Fibroblast of lung (primary cell): ENCODE measurements around the gene KLHL2.

Experiments used
- EZH2 ChIP-seq: IDR thresholded peaks from 2 replicates; pipeline ENCODE4 v1.5.1; 2012; ENCODE audit warnings: low read length, control low read depth, mild to moderate bottlenecking; ENCODE audit errors: missing control alignments
- TF ChIP-seq, protein P1 (sequence below), 2 donors: IDR thresholded peaks in 1 of 2; conservative IDR thresholded peaks in 1 of 2; 1 replicate in 1 of 2; 2 replicates in 1 of 2; pipeline ENCODE4 v1.5.1; 2011 to 2012; ENCODE audit warnings: low read length in 2 of 2, control low read depth in 1 of 2, inconsistent platforms in 1 of 2, low read depth in 1 of 2, mild to moderate bottlenecking in 1 of 2

DNA sequence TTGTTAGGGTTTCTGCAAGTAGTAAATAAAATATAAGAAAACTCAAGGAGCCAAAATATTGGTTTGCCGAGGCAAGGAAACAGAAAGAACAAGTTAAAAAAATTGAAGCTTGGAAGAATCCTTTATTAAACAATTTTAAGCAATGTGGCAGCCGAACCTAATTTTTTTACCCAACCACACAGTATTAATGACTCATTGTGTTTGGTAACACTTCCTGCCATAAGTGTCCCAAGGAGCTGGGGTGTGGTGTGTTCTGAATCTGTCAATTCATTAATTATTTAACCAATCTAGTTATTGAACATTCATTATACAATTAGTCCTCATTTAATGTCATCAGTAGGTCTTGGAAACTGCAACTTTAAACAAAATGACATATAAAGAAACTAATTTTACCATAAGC lies 152.1 kb downstream of the KLHL2 start:
- TF ChIP-seq, protein P1, sequence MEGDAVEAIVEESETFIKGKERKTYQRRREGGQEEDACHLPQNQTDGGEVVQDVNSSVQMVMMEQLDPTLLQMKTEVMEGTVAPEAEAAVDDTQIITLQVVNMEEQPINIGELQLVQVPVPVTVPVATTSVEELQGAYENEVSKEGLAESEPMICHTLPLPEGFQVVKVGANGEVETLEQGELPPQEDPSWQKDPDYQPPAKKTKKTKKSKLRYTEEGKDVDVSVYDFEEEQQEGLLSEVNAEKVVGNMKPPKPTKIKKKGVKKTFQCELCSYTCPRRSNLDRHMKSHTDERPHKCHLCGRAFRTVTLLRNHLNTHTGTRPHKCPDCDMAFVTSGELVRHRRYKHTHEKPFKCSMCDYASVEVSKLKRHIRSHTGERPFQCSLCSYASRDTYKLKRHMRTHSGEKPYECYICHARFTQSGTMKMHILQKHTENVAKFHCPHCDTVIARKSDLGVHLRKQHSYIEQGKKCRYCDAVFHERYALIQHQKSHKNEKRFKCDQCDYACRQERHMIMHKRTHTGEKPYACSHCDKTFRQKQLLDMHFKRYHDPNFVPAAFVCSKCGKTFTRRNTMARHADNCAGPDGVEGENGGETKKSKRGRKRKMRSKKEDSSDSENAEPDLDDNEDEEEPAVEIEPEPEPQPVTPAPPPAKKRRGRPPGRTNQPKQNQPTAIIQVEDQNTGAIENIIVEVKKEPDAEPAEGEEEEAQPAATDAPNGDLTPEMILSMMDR (conservative IDR thresholded peaks at IDR 0.05 in 1 of 2, IDR thresholded peaks at IDR 0.05 in 1 of 2; ENCODE audit: low read depth in 1 of 2, low read length in 2 of 2): no peak
- no peak for TF ChIP-seq EZH2
